ENCODE data around the gene PAMR1. TPM values are rescaled to one million over a fixed set of nuclear protein-coding genes. Genes with fewer than 3 reads are reported as not detected.
A peak's percentile ranks its signal among the peaks of the same experiment; 100 is the strongest.
"Not testable (repeated sequence)": the region's sequence is repeated elsewhere in the genome, so short reads cannot be mapped to it uniquely, and the experiment has no call there.

PAMR1 gene
- total RNA-seq, 1 experiment from 2014 or later: not detected

GRCh38 chr11:35547995-35548394, 22.6 kb upstream of the PAMR1 start:
- in situ Hi-C loops (cut with HindIII; ENCODE audit: low pct_unique_long_range_greater_than_20kb, low sequenced_read_pairs); DNase-seq (ENCODE audit: low read depth, low spot score): not testable (repeated sequence)

- no peak for DNase-seq (ENCODE audit: low read depth, low spot score)
- in situ Hi-C loops (cut with HindIII; ENCODE audit: low pct_unique_long_range_greater_than_20kb, low sequenced_read_pairs): no loop called here
These were observed 20.9 kb upstream of the PAMR1 start for GRCh38 chr11:35546317-35546716.

- DNase-seq (ENCODE audit: low read depth, low spot score): no peak
- in situ Hi-C loops (cut with HindIII; ENCODE audit: low pct_unique_long_range_greater_than_20kb, low sequenced_read_pairs): no loop called here
These were observed 20.1 kb upstream of the PAMR1 start for GRCh38 chr11:35545391-35546003.

- in situ Hi-C loops (cut with HindIII; ENCODE audit: low pct_unique_long_range_greater_than_20kb, low sequenced_read_pairs): no loop called here
- no peak for DNase-seq (ENCODE audit: low read depth, low spot score)
These were observed 18.1 kb upstream of the PAMR1 start for GRCh38 chr11:35543481-35543880.

GRCh38 chr11:35541621-35542375, 16.4 kb upstream of the PAMR1 start:
- in situ Hi-C loops (cut with HindIII; ENCODE audit: low pct_unique_long_range_greater_than_20kb, low sequenced_read_pairs): no loop called here
- DNase-seq (ENCODE audit: low read depth, low spot score): no peak

- no peak for DNase-seq (ENCODE audit: low read depth, low spot score)
- in situ Hi-C loops (cut with HindIII; ENCODE audit: low pct_unique_long_range_greater_than_20kb, low sequenced_read_pairs): no loop called here
These were observed 15.1 kb upstream of the PAMR1 start for GRCh38 chr11:35540526-35540925.

- DNase-seq (ENCODE audit: low read depth, low spot score): no peak
- in situ Hi-C loops (cut with HindIII; ENCODE audit: low pct_unique_long_range_greater_than_20kb, low sequenced_read_pairs): no loop called here
These were observed 14.4 kb upstream of the PAMR1 start for GRCh38 chr11:35539781-35540281.

GRCh38 chr11:35539256-35539655, 13.8 kb upstream of the PAMR1 start:
- in situ Hi-C loops (cut with HindIII; ENCODE audit: low pct_unique_long_range_greater_than_20kb, low sequenced_read_pairs): no loop called here
- no peak for DNase-seq (ENCODE audit: low read depth, low spot score)

GRCh38 chr11:35536470-35536869, 11.1 kb upstream of the PAMR1 start:
- in situ Hi-C loops (cut with HindIII; ENCODE audit: low pct_unique_long_range_greater_than_20kb, low sequenced_read_pairs): no loop called here
- DNase-seq (ENCODE audit: low read depth, low spot score): no peak

GRCh38 chr11:35531246-35531645, 5.8 kb upstream of the PAMR1 start:
- in situ Hi-C loops (cut with HindIII; ENCODE audit: low pct_unique_long_range_greater_than_20kb, low sequenced_read_pairs): no loop called here

GRCh38 chr11:35529971-35530495, 4.6 kb upstream of the PAMR1 start:
- no peak for DNase-seq (ENCODE audit: low read depth, low spot score)
- in situ Hi-C loops (cut with HindIII; ENCODE audit: low pct_unique_long_range_greater_than_20kb, low sequenced_read_pairs): no loop called here

More at GRCh38 chr11:35531246-35531645, 5.8 kb upstream of the PAMR1 start:
- no peak for DNase-seq (ENCODE audit: low read depth, low spot score)

- DNase-seq (ENCODE audit: low read depth, low spot score): peak; percentile 10
- in situ Hi-C loops (cut with HindIII; ENCODE audit: low pct_unique_long_range_greater_than_20kb, low sequenced_read_pairs): no loop called here
These were observed 965 bp upstream of the PAMR1 start for GRCh38 chr11:35526370-35526792.

GRCh38 chr11:35524780-35525179, 636 bp downstream of the PAMR1 start:
- DNase-seq (ENCODE audit: low read depth, low spot score): no peak
- in situ Hi-C loops (cut with HindIII; ENCODE audit: low pct_unique_long_range_greater_than_20kb, low sequenced_read_pairs): no loop called here

- in situ Hi-C loops (cut with HindIII; ENCODE audit: low pct_unique_long_range_greater_than_20kb, low sequenced_read_pairs): no loop called here
These were observed 1.6 kb downstream of the PAMR1 start for GRCh38 chr11:35523861-35524260.

GRCh38 chr11:35523331-35523768, 2.1 kb downstream of the PAMR1 start:
- peak; percentile 12 for DNase-seq (ENCODE audit: low read depth, low spot score)
- in situ Hi-C loops (cut with HindIII; ENCODE audit: low pct_unique_long_range_greater_than_20kb, low sequenced_read_pairs): no loop called here

More at GRCh38 chr11:35523861-35524260, 1.6 kb downstream of the PAMR1 start:
- no peak for DNase-seq (ENCODE audit: low read depth, low spot score)

- in situ Hi-C loops (cut with HindIII; ENCODE audit: low pct_unique_long_range_greater_than_20kb, low sequenced_read_pairs); DNase-seq (ENCODE audit: low read depth, low spot score): not testable (repeated sequence)
These were observed 3.3 kb downstream of the PAMR1 start for GRCh38 chr11:35522091-35522490.

GRCh38 chr11:35520376-35520775, 5.0 kb downstream of the PAMR1 start:
- in situ Hi-C loops (cut with HindIII; ENCODE audit: low pct_unique_long_range_greater_than_20kb, low sequenced_read_pairs): no loop called here
- no peak for DNase-seq (ENCODE audit: low read depth, low spot score)

- DNase-seq (ENCODE audit: low read depth, low spot score): no peak
- in situ Hi-C loops (cut with HindIII; ENCODE audit: low pct_unique_long_range_greater_than_20kb, low sequenced_read_pairs): no loop called here
These were observed 6.7 kb downstream of the PAMR1 start for GRCh38 chr11:35518766-35519165.

GRCh38 chr11:35517481-35517880, 7.9 kb downstream of the PAMR1 start:
- no peak for DNase-seq (ENCODE audit: low read depth, low spot score)
- in situ Hi-C loops (cut with HindIII; ENCODE audit: low pct_unique_long_range_greater_than_20kb, low sequenced_read_pairs): no loop called here
